Measurements from ENCODE around the gene HAS3. TPM values are rescaled to one million over a fixed set of nuclear protein-coding genes. Genes with fewer than 3 reads are reported as not detected.

The HAS3 gene
- total RNA-seq, 1 experiment from 2014 or later = 6.9 TPM

DNA sequence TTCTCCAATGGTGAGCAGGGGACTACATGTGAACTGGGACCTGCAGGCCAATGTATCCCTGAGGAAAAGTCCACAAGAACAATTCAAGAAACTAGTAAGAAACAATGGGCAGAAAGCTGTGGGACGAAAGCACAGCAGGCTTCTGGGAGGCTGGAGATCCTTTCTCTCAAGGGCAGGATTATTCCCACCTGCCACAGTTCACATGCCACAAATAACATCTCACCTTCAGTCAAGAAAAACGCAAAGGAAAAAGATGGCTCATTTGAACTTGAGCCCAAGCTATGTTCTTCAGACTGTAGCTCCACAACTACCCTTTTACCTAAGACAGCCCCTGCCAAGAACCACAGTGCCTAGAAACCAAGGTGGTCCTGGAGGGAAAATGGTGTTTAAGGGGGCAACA, 13.0 kb downstream of the HAS3 start:
- CTCF ChIA-PET = no interaction called here
- TF ChIP-seq REST (IDR thresholded peaks at IDR 0.05; ENCODE audit: insufficient read depth in 1 of 2, low read depth in 2 of 2, low read length in 1 of 2) (no peak), SIN3A (IDR thresholded peaks at IDR 0.05; ENCODE audit: borderline replicate concordance, insufficient read depth, low read depth, low read length) (no peak), CTCF (IDR thresholded peaks at IDR 0.05) (no peak), TCF7L2 (IDR thresholded peaks at IDR 0.05; ENCODE audit: low read depth, low read length) (no peak), POLR2AphosphoS5 (IDR thresholded peaks at IDR 0.05; ENCODE audit: low read depth, low read length) (no peak)
- Histone ChIP-seq H3K27me3 (ENCODE audit: control insufficient read depth, insufficient read depth, low read length) (no peaks in the 10 kb centered on the region), H3K36me3 (ENCODE audit: control insufficient read depth, insufficient read depth, low read length) (peaks cover 4% of the 10 kb centered on the region), H3K4me1 (ENCODE audit: control insufficient read depth, insufficient read depth, low read length) (no peaks in the 10 kb centered on the region), H3K4me3 (ENCODE audit: low read depth in 2 of 2, low read length in 2 of 2) (no peak overlapping the region), H3K27ac (ENCODE audit: low read length) (no peak overlapping the region), H3K9me3 (ENCODE audit: control insufficient read depth, insufficient read depth, low read depth, low read length) (no peaks in the 10 kb centered on the region)
- intact Hi-C loops (cut with micrococcal nuclease; ENCODE audit: unreplicated experiment) = loop anchor here (10.0 kb wide), 1 partner anchor 264 kb away; no protein-coding TSS in a partner anchor
- POLR2A ChIA-PET = no interaction called here
- TSS peak; percentile 45 for BruUV-seq (replicated peaks)
- in situ Hi-C loops (cut with HindIII; ENCODE audit: low pct_unique_long_range_greater_than_20kb, low sequenced_read_pairs) = no loop called here
- ATAC-seq = no peak; the same call in 1 of the 2 replicates
- DNase-seq (ENCODE audit: low read depth, low spot score) = no peak

DNA sequence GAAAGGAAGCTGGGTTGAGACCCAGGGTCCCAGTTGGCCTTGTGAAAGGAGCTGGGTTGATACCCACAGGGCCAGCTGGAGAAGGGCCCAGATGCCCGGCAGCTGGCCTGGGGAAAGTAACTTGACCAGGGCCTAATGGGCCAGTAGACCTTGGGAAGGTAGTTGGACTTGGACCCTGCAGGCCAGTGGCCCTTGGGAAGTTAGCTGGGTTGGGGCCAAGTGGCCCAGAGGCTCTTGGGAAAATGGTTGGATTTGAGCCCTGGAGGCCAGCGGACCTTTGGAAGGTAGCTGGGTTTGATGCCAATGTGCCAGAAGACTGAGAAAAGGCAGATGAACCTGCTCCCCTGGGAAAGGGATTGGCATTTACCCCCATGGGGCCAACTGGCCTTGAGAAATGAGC, 13.5 kb downstream of the HAS3 start:
- intact Hi-C loops (cut with micrococcal nuclease; ENCODE audit: unreplicated experiment) = loop anchor here (10.0 kb wide), 1 partner anchor 264 kb away; no protein-coding TSS in a partner anchor
- TF ChIP-seq REST (IDR thresholded peaks at IDR 0.05; ENCODE audit: insufficient read depth in 1 of 2, low read depth in 2 of 2, low read length in 1 of 2) = no peak
- no peak for TF ChIP-seq SIN3A (IDR thresholded peaks at IDR 0.05; ENCODE audit: borderline replicate concordance, insufficient read depth, low read depth, low read length)
- TF ChIP-seq CTCF (IDR thresholded peaks at IDR 0.05) = no peak
- TF ChIP-seq TCF7L2 (IDR thresholded peaks at IDR 0.05; ENCODE audit: low read depth, low read length) = no peak
- no peak for TF ChIP-seq POLR2AphosphoS5 (IDR thresholded peaks at IDR 0.05; ENCODE audit: low read depth, low read length)
- H3K27me3 ChIP-seq (ENCODE audit: control insufficient read depth, insufficient read depth, low read length) = no peaks in the 10 kb centered on the region
- DNase-seq (ENCODE audit: low read depth, low spot score) (no peak), ATAC-seq (no peak)
- in situ Hi-C loops (cut with HindIII; ENCODE audit: low pct_unique_long_range_greater_than_20kb, low sequenced_read_pairs) = no loop called here
- H3K36me3 ChIP-seq (ENCODE audit: control insufficient read depth, insufficient read depth, low read length) = peaks cover 4% of the 10 kb centered on the region
- no peaks in the 10 kb centered on the region for H3K9me3 ChIP-seq (ENCODE audit: control insufficient read depth, insufficient read depth, low read depth, low read length)
- no peaks in the 10 kb centered on the region for H3K4me1 ChIP-seq (ENCODE audit: control insufficient read depth, insufficient read depth, low read length)
- H3K27ac ChIP-seq (ENCODE audit: low read length) = no peak overlapping the region
- no peak overlapping the region for H3K4me3 ChIP-seq (ENCODE audit: low read depth in 2 of 2, low read length in 2 of 2)
- BruUV-seq (replicated peaks) = no TSS peak
- ChIA-PET CTCF (interaction anchor here (0.5 kb wide), 1 partner anchor 541 kb away, joined by 4 read pairs; no protein-coding TSS in a partner anchor), POLR2A (interaction anchor here (0.6 kb wide), 1 partner anchor 303 kb away, joined by 3 read pairs; no protein-coding TSS in a partner anchor)
